GM18861 (cell line): ENCODE results near the gene ARHGAP27.

Experiments
- ATAC-seq: cut with Tn5 transposase; IDR thresholded peaks from one replicate; pipeline ENCODE4 v1.9.1; 2021; ENCODE audit not compliant: unreplicated experiment

Gene ARHGAP27

GRCh38 chr17:45388604-45389325, 43.9 kb downstream of the ARHGAP27 start:
- ATAC-seq, result no peak

DNA sequence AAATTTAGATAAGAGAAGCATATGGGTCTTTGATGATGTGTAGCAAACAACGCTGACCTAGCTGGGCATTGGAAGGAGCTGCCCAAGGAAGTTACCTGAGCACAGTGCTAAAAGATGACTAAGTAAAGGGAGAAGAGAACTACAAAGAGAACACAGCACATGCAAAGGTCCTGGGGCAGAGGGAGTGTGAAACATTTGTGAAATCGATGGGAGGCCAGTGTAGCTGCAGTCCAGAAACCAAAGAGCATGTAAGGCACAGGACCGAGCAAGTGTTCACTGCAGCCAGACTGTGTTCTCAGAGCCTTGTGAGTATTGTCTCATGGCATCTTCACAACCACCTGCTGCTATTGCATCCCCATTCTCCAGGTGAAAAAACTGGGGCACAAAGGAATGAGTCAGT, 44.9 kb downstream of the ARHGAP27 start:
- ATAC-seq, result no peak

- no peak for ATAC-seq
These were observed 46.5 kb downstream of the ARHGAP27 start for GRCh38 chr17:45386178-45386577.

DNA sequence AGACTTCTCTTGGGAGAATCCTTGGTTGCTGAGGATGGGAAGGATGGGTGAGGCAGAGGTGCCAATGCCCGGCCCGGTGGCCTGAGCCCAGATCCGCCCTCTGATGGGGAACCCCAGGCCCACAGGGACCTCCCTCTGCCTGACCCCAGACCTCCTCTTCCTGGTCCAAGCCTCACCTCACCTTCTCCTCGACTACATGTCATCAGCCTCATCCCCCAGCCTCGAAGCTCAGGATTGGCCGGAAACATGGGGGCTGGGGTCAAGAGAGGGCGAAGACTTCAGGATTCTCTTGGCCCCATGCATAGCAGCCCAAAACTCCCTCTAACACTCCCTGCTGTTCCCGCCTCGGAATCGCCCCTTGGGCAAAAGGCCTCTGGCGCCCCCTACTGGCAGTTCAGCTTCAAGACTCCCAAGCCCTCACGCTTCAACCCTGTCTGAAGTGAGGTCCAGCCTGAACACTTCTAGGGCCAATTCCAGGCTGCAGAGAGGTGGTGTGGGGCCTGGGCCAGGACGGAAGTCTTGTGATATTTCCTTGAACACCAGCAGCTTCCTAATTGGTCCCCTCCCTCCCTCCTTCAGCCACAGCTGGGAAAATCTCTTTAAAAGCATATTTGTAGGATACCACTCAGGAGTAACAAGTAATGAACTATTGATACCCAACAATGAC, 47.2 kb downstream of the ARHGAP27 start:
- ATAC-seq, result no peak

DNA sequence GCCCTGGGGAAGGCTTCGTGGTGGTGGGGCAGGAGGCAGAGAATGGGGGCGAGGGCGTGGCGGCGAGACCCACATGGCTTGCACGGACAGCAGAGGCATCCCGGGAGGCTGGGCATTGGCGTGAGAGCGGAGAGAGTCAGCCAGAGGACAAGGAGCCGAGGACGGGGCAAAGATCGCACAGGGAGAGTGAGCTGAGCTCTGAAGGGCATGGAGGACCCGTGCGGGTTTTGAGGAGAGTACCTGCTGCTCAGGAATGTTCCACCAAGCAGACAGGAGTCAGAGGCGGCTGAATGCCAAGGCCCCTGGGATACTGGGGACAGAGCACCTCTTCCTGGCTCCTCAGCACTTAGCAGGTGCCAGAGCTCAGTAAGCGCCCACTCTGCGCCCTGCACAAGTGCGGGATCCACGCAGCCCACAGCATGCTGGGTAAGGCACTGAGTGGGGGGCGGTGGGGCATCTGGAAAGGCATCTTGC, 47.8 kb downstream of the ARHGAP27 start:
- ATAC-seq, result no peak

- ATAC-seq, result no peak
These were observed 48.5 kb downstream of the ARHGAP27 start for GRCh38 chr17:45384047-45384788.

- no peak for ATAC-seq
These were observed 49.7 kb downstream of the ARHGAP27 start for GRCh38 chr17:45383003-45383402.

DNA sequence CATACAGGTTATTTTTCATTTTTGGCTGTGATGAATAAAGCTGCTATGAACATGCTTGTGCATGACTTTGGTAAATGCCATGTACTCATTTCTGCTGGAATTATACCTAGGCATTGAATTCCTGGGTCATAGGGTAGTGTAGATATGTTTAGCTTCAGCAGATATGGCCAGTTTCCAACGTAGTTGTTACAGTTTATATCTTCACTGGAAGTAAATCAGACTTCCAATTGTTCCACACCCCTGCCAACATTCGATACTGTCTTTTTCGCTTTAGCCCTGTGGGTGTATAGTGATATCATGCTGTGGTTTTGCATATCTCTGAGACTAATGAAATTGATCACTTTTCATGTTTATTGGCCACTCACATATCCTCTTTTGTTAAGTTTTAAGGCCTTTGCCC, 50.4 kb downstream of the ARHGAP27 start:
- ATAC-seq, result no peak

DNA sequence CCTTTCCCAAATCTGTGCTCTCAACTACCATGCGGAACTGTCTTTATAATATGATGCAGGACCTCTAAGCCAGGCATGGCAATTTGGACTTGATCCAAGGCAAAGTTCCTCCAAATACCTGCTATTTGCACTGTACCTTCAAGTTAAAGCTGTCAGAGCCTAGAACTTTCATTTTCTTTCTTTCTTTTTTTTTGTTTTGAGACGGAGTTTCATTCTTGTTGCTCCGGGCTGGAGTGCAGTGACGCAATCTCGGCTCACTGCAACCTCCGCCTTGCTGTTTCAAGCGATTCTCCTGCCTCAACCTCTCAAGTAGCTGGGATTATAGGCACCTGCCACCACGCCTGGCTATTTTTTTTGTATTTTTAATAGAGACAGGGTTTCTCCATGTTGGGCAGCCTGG, 51.7 kb downstream of the ARHGAP27 start:
- no peak for ATAC-seq

DNA sequence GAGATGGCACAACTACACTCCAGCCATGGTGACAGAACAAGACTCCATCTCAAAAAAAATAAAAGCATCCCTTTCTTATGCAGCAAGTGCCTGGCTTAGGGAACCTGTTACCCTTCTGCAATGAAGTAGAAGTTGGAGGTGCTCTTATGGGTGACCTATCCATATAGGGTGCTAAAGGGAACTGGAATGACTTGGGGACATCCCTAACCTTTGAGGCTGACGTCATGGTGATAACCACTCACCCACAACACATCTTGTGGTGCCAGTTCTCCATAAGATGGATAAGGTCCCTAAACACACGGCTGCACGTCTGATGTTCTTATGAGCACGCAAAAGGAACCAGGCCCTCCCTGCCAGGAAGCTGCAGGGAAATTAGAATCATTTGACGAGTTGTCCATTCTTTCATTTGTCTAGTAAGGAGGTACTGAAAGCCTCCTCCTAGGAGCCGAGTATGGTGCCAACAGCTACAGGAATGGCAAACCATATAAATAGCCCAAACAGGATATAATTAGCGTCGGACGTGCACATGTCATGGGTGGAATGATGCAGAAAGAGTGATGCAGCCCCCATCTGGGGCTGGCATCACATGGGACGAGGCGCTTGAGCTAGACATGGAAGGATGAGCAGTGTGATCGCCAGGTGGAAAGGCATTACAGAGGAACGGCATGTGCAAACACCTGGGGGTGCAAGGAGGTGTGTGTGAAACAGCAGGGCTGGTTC, 52.5 kb downstream of the ARHGAP27 start:
- no peak for ATAC-seq

GRCh38 chr17:45377401-45377800, 55.3 kb downstream of the ARHGAP27 start:
- ATAC-seq, result no peak

GRCh38 chr17:45376171-45377005, 56.3 kb downstream of the ARHGAP27 start:
- ATAC-seq, result no peak

DNA sequence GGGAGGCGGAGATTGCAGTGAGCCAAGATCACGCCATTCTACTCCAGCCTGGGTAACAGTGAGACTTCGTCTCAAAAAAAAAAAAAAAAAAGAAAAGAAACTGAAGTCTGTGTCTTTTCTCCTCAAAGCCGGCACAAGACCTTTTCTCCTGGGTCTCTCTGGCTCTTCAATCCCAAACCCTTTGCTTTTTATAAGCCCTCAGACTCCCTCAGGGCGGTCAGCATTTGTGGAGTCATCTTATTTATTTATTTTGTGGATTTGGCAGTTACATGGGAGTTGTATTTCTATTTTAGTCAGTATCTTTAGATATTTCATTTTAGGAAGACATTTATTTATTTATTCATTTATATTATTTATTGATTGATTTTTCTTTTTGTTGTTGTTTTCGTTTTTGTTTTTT, 58.2 kb downstream of the ARHGAP27 start:
- no peak for ATAC-seq

DNA sequence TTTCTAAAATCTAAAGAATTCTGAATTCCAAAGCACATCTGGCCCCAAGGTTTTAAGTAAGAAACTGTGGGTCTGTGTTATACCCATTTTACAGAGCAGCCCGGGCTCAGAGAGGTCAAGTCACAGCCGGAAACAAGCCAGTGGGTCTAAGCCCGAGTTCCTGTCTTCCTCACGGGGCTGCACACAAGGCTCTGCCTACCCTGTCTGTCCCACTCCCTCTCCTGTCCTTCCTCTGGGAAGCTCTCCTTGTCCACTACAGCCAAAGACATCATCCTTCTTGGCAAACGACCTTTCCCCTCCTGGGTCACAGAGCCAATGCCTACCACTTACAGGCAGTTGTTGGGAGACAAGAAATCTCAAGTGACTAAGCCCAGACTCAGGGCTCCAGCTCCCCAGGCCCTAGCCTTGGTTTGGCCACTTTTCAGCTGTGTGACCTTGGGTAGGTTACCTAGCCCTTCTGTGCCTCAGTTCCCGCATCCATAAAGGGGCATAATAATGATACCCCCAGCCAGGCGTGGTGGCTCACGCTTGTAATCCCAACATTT, 60.3 kb downstream of the ARHGAP27 start:
- no peak for ATAC-seq

- ATAC-seq, result no peak
These were observed 61.0 kb downstream of the ARHGAP27 start for GRCh38 chr17:45371414-45372324.

- no peak for ATAC-seq
These were observed 61.7 kb downstream of the ARHGAP27 start for GRCh38 chr17:45370949-45371413.

DNA sequence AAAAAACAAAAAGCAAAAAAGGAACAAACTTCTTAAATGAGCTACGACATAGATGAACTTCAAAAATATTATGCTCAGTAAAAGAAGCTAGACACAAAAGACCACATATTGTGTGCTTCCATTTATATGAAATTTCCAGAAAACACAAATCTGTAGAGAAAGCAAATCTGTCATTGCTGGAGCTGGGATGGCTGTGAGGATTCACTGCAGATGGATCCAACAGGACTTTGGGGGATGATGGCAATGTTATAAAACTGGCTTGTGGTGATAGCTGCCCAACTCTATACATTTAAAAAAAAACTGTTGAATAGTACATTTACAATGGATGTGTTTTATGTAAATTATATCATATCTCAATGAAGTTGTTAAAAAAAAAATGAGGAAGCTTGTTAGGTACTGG, 63.2 kb downstream of the ARHGAP27 start:
- no peak for ATAC-seq

- ATAC-seq, result no peak
These were observed 64.0 kb downstream of the ARHGAP27 start for GRCh38 chr17:45368651-45369050.

GRCh38 chr17:45367216-45367615, 65.5 kb downstream of the ARHGAP27 start:
- no peak for ATAC-seq
